Keratinocyte (primary cell): ENCODE results near the gene AKNA. TPM values are rescaled to one million over a fixed set of nuclear protein-coding genes. Genes with fewer than 3 reads are reported as not detected.
A peak's percentile ranks its signal among the peaks of the same experiment; 100 is the strongest.
"Not testable (repeated sequence)": the region's sequence is repeated elsewhere in the genome, so short reads cannot be mapped to it uniquely, and the experiment has no call there.

Experiments used
- DNase-seq: peaks from one replicate; pipeline ENCODE4 v3.0.0-alpha.2; 2011; ENCODE audit warnings: low read depth, missing footprints, low spot score
- FAIRE-seq: peaks from 2 replicates; lab custom pipeline; 2011; peaks lifted over from hg19 to GRCh38; lab: Jason Lieb, UNC
- H2AFZ ChIP-seq: 2 replicates; pipeline ENCODE4 v1.6.0; 2012; ENCODE audit warnings: low read length, control low read depth, inconsistent platforms; ENCODE audit not compliant: control insufficient read depth
- H3K27ac ChIP-seq: 2 replicates; pipeline ENCODE4 v1.5.1; 2011; ENCODE audit warnings: low read length; ENCODE audit not compliant: control insufficient read depth, insufficient read depth
- H3K27me3 ChIP-seq: 3 replicates; pipeline ENCODE4 v1.6.0; 2011; ENCODE audit warnings: low read length; ENCODE audit not compliant: control insufficient read depth, insufficient read depth; ENCODE audit errors: extremely low read depth
- H3K36me3 ChIP-seq, 2 experiments: 2 replicates in 1 of 2; 3 replicates in 1 of 2; pipeline ENCODE4 v1.5.1; 2011; ENCODE audit warnings: low read length in 2 of 2, mild to moderate bottlenecking in 1 of 2; ENCODE audit not compliant: control insufficient read depth in 2 of 2, insufficient read depth in 2 of 2; ENCODE audit errors: extremely low read depth in 1 of 2
- H3K4me1 ChIP-seq: 3 replicates; pipeline ENCODE4 v1.5.1; 2011; ENCODE audit warnings: low read length; ENCODE audit not compliant: control insufficient read depth, insufficient read depth; ENCODE audit errors: extremely low read depth
- H3K4me2 ChIP-seq: 3 replicates; pipeline ENCODE4 v1.6.0; 2011; ENCODE audit warnings: low read depth, low read length; ENCODE audit not compliant: control insufficient read depth, insufficient read depth; ENCODE audit errors: extremely low read depth
- H3K4me3 ChIP-seq, 3 experiments: fragments of 200-600 bp in 1 of 3; sonication (generic) in 1 of 3; 2 replicates in 2 of 3; 3 replicates in 1 of 3; pipeline ENCODE4 v1.5.1; 2011 to 2016; ENCODE audit warnings: low read length in 3 of 3, mild to moderate bottlenecking in 3 of 3, control low read depth in 2 of 3, inconsistent platforms in 1 of 3, low read depth in 1 of 3, mixed read lengths in 1 of 3, mixed run types in 1 of 3, moderate library complexity in 1 of 3; ENCODE audit not compliant: control insufficient read depth in 2 of 3, insufficient read depth in 2 of 3; ENCODE audit errors: extremely low read depth in 1 of 3
- H3K79me2 ChIP-seq: 2 replicates; pipeline ENCODE4 v1.6.0; 2012; ENCODE audit warnings: low read length; ENCODE audit not compliant: control insufficient read depth, insufficient read depth
- H3K9ac ChIP-seq: 3 replicates; pipeline ENCODE4 v1.6.0; 2011; ENCODE audit warnings: low read length; ENCODE audit not compliant: control insufficient read depth, insufficient read depth; ENCODE audit errors: extremely low read depth
- H3K9me1 ChIP-seq: 3 replicates; pipeline ENCODE4 v1.6.0; 2011; ENCODE audit warnings: low read length; ENCODE audit not compliant: control insufficient read depth, insufficient read depth; ENCODE audit errors: extremely low read depth
- H3K9me3 ChIP-seq: 2 replicates; pipeline ENCODE4 v1.5.1; 2012; ENCODE audit warnings: low read depth, low read length; ENCODE audit not compliant: control insufficient read depth
- H4K20me1 ChIP-seq: 3 replicates; pipeline ENCODE4 v1.6.0; 2011; ENCODE audit warnings: low read length; ENCODE audit not compliant: control insufficient read depth, insufficient read depth; ENCODE audit errors: extremely low read depth
- EZH2 ChIP-seq: IDR thresholded peaks from one replicate; pipeline ENCODE4 v1.6.1; 2012; ENCODE audit warnings: inconsistent platforms, mild to moderate bottlenecking, low read length, moderate library complexity
- dilution Hi-C: fragments of 300-500 bp; cut with MboI; formaldehyde crosslinking; loops from one replicate; pipeline ENCODE4 v1.7.0; 2020; ENCODE audit warnings: low sequenced_read_pairs; ENCODE audit not compliant: extremely low pct_ligation_motif_present
- polyA plus RNA-seq, 5 experiments: library from polyadenylated mRNA; depleted of rRNA in 3 of 5; stranded (reverse) in 3 of 5; stranded (forward) in 1 of 5; unstranded in 1 of 5; fragments of >200 nt; gene quantifications; 1 replicate in 1 of 5; 2 replicates in 3 of 5; 3 replicates in 1 of 5; pipeline versions ENCODE4 v1.2.1 to v1.2.3, GENCODE V29; 2011 to 2012; ENCODE audit warnings: missing spikeins in 2 of 5, low read depth in 1 of 5, low replicate concordance in 1 of 5
- TF ChIP-seq, protein P1 (sequence below), 3 experiments: IDR thresholded peaks in 1 of 3; conservative IDR thresholded peaks in 1 of 3; optimal IDR thresholded peaks in 1 of 3; 2 replicates in 2 of 3; 3 replicates in 1 of 3; pipeline versions ENCODE3 to v1.5.1; 2011; ENCODE audit warnings: low read length in 3 of 3, mild to moderate bottlenecking in 3 of 3, moderate library complexity in 2 of 3, control low read depth in 1 of 3, inconsistent platforms in 1 of 3; ENCODE audit not compliant: insufficient read depth in 2 of 3; ENCODE audit errors: extremely low read depth in 1 of 3

The AKNA gene
- polyA plus RNA-seq, 1 donor (not counting 4 experiments of a cell fraction or from before 2014, with no cell fraction given) = 0.79 TPM

DNA sequence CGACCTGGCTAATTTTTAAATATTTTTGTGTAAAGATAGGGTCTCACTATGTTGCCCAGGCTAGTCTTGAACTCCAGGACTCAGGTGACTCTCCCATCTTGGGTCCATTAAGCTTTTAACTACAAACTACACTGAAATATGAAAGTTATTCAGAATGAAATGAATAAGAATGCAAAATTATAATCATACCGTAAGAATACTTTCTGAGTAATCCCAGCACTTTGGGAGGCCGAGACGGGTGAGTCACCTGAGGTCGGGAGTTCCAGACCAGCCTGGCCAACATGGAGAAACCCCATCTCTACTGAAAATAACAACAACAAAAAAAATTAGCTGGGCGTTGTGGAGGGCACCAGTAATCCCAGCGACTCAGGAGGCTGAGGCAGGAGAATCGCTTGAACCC is 66.0 kb downstream of the AKNA start:
- TF ChIP-seq, protein P1, sequence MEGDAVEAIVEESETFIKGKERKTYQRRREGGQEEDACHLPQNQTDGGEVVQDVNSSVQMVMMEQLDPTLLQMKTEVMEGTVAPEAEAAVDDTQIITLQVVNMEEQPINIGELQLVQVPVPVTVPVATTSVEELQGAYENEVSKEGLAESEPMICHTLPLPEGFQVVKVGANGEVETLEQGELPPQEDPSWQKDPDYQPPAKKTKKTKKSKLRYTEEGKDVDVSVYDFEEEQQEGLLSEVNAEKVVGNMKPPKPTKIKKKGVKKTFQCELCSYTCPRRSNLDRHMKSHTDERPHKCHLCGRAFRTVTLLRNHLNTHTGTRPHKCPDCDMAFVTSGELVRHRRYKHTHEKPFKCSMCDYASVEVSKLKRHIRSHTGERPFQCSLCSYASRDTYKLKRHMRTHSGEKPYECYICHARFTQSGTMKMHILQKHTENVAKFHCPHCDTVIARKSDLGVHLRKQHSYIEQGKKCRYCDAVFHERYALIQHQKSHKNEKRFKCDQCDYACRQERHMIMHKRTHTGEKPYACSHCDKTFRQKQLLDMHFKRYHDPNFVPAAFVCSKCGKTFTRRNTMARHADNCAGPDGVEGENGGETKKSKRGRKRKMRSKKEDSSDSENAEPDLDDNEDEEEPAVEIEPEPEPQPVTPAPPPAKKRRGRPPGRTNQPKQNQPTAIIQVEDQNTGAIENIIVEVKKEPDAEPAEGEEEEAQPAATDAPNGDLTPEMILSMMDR (optimal IDR thresholded peaks at IDR 0.05 in 1 of 3, IDR thresholded peaks at IDR 0.05 in 1 of 3, conservative IDR thresholded peaks at IDR 0.05 in 1 of 3; ENCODE audit: extremely low read depth in 1 of 3, insufficient read depth in 2 of 3, low read length in 3 of 3) = no peak
- TF ChIP-seq EZH2 = no peak
- dilution Hi-C loops = no loop called here
- no peaks in the 10 kb centered on the region for H3K79me2 ChIP-seq
- DNase-seq (no peak), FAIRE-seq (no peak)
- peaks cover 4% of the 10 kb centered on the region for H3K4me1 ChIP-seq
- no peak overlapping the region for H3K4me3 ChIP-seq
- H3K9me3 ChIP-seq = no peaks in the 10 kb centered on the region
- no peak overlapping the region for H3K9ac ChIP-seq
- no peak overlapping the region for H3K4me2 ChIP-seq
- no peak overlapping the region for H2AFZ ChIP-seq
- H3K9me1 ChIP-seq = no peaks in the 10 kb centered on the region
- no peaks in the 10 kb centered on the region for H4K20me1 ChIP-seq
- no peaks in the 10 kb centered on the region for H3K27me3 ChIP-seq
- H3K36me3 ChIP-seq = no peaks in the 10 kb centered on the region
- H3K27ac ChIP-seq = no peak overlapping the region

DNA sequence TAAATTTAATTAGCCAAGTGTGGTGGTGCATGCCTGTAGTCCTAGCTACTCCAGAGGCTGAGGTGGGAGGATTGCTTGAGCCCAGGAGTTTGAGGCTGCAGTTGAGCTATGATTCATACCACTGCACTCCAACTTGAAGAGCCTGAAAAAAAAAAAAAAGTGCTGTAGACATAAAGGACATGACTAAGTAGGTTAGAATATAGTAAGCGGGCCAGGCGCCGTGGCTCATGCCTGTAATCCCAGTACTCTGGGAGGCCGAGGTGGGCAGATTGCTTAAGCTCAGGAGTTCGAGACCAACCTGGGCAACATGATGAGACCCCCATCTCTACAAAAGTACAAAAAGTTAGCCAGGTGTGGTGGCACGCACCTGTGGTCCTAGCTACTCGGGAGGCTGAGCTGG is 67.1 kb downstream of the AKNA start:
- H3K9me3 ChIP-seq, FAIRE-seq, H3K4me3 ChIP-seq, H3K36me3 ChIP-seq, H3K79me2 ChIP-seq, dilution Hi-C loops, H3K4me2 ChIP-seq, H4K20me1 ChIP-seq, H3K9ac ChIP-seq, H3K9me1 ChIP-seq, H3K4me1 ChIP-seq, H3K27ac ChIP-seq, H2AFZ ChIP-seq, H3K27me3 ChIP-seq: not testable (repeated sequence)
- peak; percentile 25 for DNase-seq

DNA sequence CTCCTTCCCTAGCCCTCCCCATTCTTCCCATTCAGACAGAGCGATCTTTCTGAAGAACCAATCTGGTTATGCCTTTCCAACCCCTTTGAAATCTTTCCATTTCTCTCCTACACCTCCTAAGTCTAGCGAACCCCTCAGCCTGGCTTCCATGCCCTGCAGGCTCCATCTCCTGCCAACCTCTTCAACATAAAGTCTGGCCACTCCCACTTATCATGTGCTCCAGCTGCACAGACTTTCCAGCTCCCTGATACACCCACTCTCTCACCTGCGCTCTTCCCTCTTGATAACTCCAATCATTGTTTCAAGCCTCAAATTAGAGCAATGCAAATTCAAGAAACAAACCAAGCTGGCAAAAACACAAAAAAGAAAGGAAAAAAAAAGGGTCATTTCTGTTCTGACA is 68.6 kb downstream of the AKNA start:
- H3K9me1 ChIP-seq = no peaks in the 10 kb centered on the region
- no peak overlapping the region for H3K27ac ChIP-seq
- H3K9ac ChIP-seq = no peak overlapping the region
- dilution Hi-C loops = no loop called here
- no peaks in the 10 kb centered on the region for H4K20me1 ChIP-seq
- H2AFZ ChIP-seq = no peak overlapping the region
- H3K36me3 ChIP-seq = no peaks in the 10 kb centered on the region
- no peaks in the 10 kb centered on the region for H3K79me2 ChIP-seq
- no peak for DNase-seq
- no peak overlapping the region for H3K4me2 ChIP-seq
- FAIRE-seq = no peak
- H3K4me3 ChIP-seq = no peak overlapping the region
- H3K4me1 ChIP-seq = peaks cover 4% of the 10 kb centered on the region
- TF ChIP-seq, protein P1 (optimal IDR thresholded peaks at IDR 0.05 in 1 of 3, IDR thresholded peaks at IDR 0.05 in 1 of 3, conservative IDR thresholded peaks at IDR 0.05 in 1 of 3; ENCODE audit: extremely low read depth in 1 of 3, insufficient read depth in 2 of 3, low read length in 3 of 3) = no peak
- no peak for TF ChIP-seq EZH2
- H3K27me3 ChIP-seq = no peaks in the 10 kb centered on the region
- H3K9me3 ChIP-seq = peaks cover 4% of the 10 kb centered on the region
